DOHH2 (cell line): ENCODE measurements around the gene TRIP11.

Experiments
- CTCF ChIP-seq: fragments of 200-600 bp; sonication (generic); IDR thresholded peaks from one replicate; pipeline ENCODE4 v1.5.1; 2014; ENCODE audit warnings: antibody characterized with exemption, mild to moderate bottlenecking, low read depth, low read length; ENCODE audit not compliant: poor library complexity, severe bottlenecking
- EZH2phosphoT487 ChIP-seq: fragments of 200-600 bp; sonication (generic); IDR thresholded peaks from 2 replicates; pipeline ENCODE4 v1.6.1; 2017; ENCODE audit warnings: borderline replicate concordance, mild to moderate bottlenecking, antibody characterized with exemption, low read length, moderate library complexity, mixed read lengths

- no peak for TF ChIP-seq CTCF
- TF ChIP-seq EZH2phosphoT487: no peak
Measured at GRCh38 chr14:92022036-92022435, 17.8 kb downstream of the TRIP11 start.
